Stimulated activated CD8-positive, alpha-beta memory T cell treated with anti-CD3 and anti-CD28 coated beads, Interleukin-15, amount 100 ng/mL, for 4 hours (primary cell): ENCODE data around the gene FDX1.
A peak's percentile ranks its signal among the peaks of the same experiment; 100 is the strongest.
"Not testable (repeated sequence)": the region's sequence is repeated elsewhere in the genome, so short reads cannot be mapped to it uniquely, and the experiment has no call there.

Experiments used
- DNase-seq, 2 donors: peaks; one replicate each; pipeline ENCODE4 v3.0.0-alpha.2; 2020; ENCODE audit warnings: low read depth in 2 of 2

FDX1 gene

GRCh38 chr11:110429731-110430266 is at the start of gene FDX1:
Gene FDX1, plus strand, starts transcription at chr11:110429948. Its CDS starts 173 bp downstream, at chr11:110430121.
- peak; percentile 69 to 81 for DNase-seq

GRCh38 chr11:110380836-110381622 is 48.7 kb upstream of the FDX1 start:
- no peak for DNase-seq

- not testable (repeated sequence) for DNase-seq
Observed at GRCh38 chr11:110388231-110388630, 41.5 kb upstream of the FDX1 start.

DNA sequence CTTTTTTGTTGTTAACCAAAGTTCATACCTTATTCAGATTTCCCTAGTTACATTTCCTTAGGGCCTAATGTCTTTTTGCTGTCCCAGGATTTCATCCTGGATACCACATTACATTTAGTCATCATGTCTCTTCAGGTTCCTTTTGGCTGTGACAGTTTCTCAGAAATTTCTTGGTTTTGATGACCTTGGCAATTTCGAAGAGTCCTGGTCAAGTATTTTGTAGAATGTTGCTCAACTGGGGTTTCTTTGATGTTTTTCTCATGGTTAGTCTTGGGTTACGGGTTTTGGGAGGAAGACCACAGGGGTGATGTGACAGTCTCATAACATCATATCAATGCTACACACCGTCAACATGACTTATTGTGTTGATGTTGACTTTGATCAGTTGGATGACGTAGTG is 39.8 kb upstream of the FDX1 start:
- DNase-seq, result no peak

DNA sequence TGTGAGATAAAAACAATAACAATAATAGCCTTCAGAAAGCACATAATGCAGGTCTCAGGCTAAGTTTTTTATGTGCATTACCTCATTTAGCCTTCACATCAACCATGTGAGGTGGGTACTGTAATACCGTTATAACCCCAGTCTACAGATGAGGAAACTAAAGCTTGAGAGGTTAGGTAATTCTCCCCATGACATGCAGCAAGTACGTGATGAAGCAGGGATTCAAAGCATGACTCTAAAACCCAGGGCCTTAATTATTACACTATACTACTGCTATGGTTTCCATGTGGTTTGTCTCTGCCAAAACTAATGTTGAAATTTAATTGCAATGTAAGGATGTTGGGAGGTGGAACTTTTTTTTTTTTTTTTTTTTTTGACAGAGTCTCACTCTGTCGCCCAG is 37.7 kb upstream of the FDX1 start:
- DNase-seq, result no peak

DNA sequence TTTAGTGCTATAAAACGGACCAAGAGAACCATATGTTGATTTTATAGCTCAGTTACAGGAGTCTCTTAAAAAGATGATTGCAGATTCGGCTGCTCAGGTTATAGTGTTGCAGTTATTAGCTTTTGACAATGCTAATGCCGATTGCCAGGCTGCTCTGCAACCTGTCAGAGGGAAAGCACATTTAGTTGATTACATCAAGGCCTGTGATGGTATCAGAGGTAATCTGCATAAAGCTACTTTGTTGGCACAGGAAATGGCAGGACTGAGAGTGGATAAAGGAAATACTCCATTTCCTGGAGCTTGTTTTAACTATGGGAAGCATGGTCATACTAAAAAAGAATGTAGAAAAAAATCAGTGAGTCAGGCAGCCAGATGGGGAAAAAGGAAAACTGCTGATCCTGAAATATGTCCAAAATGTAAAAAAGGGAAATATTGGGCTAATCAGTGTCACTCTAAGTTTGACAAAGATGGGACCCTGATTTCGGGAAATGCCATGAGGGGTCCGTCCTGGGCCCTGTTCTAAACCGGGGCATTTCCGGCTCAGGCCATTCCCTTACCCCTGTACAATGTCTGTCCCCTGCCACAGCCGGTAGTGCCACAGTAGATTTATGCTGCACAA is 32.0 kb upstream of the FDX1 start:
- not testable (repeated sequence) for DNase-seq

DNA sequence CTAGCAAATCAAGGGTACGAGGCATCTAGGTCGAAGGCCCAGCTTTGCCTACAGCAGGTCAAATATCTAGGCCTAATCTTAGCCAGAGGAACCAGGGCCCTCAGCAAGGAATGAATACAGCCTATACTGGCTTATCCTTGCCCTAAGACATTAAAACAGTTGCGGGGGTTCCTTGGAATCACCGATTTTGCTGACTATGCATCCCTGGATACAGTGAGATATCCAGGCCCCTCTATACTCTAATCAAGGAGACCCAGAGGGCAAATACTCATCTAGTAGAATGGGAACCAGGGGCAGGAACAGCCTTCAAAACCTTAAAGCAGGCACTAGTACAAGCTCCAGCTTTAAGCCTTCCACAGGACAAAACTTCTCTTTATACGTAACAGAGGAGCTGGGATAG is 26.2 kb upstream of the FDX1 start:
- DNase-seq, result not testable (repeated sequence)

DNA sequence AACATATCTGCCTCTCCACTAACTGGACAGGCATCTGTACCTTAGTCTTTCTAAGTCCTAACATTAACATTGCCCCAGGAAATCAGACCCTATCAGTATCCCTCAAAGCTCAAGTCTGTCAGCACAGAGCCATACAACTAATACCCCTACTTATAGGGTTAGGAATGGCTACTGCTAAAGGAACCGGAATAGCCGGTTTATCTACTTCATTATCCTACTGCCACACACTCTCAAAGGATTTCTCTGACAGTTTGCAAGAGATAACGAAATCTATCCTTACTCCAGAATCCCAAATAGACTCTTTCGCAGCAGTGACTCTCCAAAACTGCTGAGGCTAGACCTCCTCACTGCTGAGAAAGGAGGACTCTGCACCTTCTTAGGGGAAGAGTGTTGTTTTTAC is 24.1 kb upstream of the FDX1 start:
- DNase-seq, result not testable (repeated sequence)

- no peak for DNase-seq
Observed at GRCh38 chr11:110407315-110407714, 22.4 kb upstream of the FDX1 start.

GRCh38 chr11:110409174-110409573 is 20.6 kb upstream of the FDX1 start:
- no peak for DNase-seq

DNA sequence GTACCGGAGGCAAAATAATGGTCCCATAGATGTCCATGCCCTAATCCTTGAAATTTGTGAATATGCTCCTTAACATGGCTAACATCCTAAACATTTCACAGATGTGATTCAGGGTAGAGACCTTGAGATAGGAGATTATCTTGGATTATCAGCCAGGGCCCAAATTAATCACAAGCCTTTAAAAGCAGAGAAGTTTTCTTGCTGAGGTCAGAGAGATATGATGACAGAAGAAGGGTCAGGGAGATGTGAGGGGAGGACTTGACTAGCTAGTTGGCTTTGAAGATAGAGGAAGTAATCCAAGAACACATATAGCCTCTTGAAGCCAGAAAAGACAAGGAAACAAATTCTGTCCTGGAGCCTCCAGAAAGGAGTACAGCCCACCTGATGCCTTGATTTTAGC is 19.1 kb upstream of the FDX1 start:
- DNase-seq, result no peak

GRCh38 chr11:110415081-110415480 is 14.7 kb upstream of the FDX1 start:
- no peak for DNase-seq

GRCh38 chr11:110421658-110422057 is 8.1 kb upstream of the FDX1 start:
- not testable (repeated sequence) for DNase-seq

DNA sequence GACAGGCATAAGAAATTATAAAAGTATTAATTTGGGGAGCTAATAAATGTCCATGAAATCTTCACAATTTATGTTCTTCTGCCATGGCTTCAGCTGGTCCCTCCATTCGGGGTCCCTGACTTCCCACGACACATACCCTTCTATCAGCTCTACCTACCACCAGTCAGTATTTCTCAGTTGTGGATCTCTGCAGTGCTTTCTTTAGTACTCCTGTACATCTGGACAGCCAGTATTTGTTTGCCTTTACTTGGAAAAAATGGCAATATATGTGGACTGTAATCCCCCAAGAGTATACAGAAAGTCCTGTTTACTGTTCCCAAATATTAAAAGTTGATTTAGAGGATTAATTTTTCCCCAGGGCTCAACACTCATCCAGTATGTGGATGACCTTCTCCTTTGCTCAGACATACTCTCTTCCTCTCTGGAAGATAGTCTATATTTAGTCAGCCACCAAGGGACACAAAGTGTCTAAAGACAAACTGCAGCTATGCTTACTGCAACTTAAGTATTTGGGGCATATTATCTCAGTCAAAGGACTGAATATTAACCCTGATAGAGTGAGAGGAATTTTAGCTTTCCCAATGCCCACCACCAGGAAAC is 7.3 kb upstream of the FDX1 start:
- no peak for DNase-seq

- no peak for DNase-seq
Observed at GRCh38 chr11:110424775-110425444, 4.8 kb upstream of the FDX1 start.

GRCh38 chr11:110425751-110426545 is 3.8 kb upstream of the FDX1 start:
- DNase-seq, result no peak

DNA sequence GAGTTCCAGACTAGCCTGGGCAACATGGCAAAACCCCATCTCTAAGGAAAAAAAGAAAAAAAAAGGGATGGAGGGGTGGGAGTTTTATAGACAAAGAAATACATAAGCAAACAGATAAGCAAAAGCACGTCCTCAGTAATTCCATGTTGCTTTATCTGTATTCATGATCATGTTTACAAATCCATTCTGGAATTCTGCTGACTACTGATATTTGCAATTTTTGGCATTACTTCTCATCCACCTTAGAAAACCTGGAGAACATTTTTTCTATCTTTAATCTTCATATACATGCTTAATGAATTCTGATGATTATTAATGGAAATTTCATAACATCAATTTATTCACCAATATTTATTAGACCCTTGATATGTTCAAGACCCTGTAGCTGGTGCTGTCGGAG is 1.7 kb upstream of the FDX1 start:
- DNase-seq, result no peak

DNA sequence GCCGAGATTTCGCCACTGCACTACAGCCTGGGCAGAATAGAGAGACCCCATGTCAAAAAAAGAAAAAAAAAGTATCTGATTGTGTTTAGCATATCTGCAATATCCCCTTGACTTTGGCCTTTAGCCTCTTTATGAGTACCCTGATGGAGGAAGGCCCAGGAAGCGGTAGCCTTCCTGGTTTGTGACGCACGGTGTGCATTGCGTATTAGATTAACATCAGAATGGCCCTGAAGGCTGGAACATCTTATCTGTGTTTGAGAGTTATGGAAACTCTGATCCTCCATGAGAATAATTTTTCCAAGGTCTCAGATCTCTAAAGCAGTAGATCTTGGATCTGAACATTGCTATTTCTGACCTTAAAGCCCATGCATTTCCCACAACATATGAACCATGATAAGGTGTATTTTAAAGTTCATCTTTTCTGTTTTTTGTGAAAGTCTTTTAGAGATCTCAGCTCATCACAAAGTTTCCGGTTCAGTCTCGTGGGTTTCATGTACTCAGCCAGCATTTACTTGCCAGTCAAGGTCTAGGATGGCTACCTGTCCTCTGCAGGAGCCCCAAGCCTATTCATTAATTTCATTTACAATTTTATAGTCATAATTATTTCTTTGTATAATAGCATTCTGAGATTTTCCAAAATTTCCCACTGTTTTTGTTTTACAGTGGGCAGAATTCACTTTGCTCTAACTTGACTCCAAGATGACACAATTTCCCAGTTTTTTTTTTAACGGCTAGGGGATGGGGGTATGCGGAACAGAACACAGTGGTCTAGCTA is 605 bp upstream of the FDX1 start:
- no peak for DNase-seq

GRCh38 chr11:110430267-110431050 is 711 bp downstream of the FDX1 start:
- no peak for DNase-seq
